ENCODE data around the gene WFIKKN1. TPM values are rescaled to one million over a fixed set of nuclear protein-coding genes. Genes with fewer than 3 reads are reported as not detected.

WFIKKN1 gene
- total and polyA plus RNA-seq, 2 donors (not counting 1 experiment from before 2014, with no cell fraction given): 0.64 to 0.84 TPM

- WGBS (ENCODE audit: insufficient coverage): 93% methylated on average over 37 of the region's 37 CpGs
- TF ChIP-seq CTCF (IDR thresholded peaks at IDR 0.05): no peak
- no peak for TF ChIP-seq EZH2 (IDR thresholded peaks at IDR 0.05; ENCODE audit: borderline replicate concordance, insufficient read depth, low read depth, low read length, poor library complexity, severe bottlenecking)
- Histone ChIP-seq H3K79me2 (ENCODE audit: control insufficient read depth, insufficient read depth, low read length) (peaks cover 3% of the 10 kb centered on the region), H2AFZ (ENCODE audit: insufficient read depth, low read depth, low read length, poor library complexity, severe bottlenecking) (no peak overlapping the region), H3K27ac (ENCODE audit: low read length in 2 of 2) (no peak overlapping the region), H3K4me1 (ENCODE audit: control insufficient read depth in 2 of 2, insufficient read depth in 2 of 2, low read length in 2 of 2) (no peaks in the 10 kb centered on the region), H3K27me3 (replicated peaks in 1 of 4; ENCODE audit: control extremely low read depth in 1 of 4, control insufficient read depth in 3 of 4, insufficient read depth in 4 of 4, low read length in 3 of 4) (no peaks in the 10 kb centered on the region), H3K9me3 (ENCODE audit: control extremely low read depth in 1 of 3, control insufficient read depth in 2 of 3, insufficient read depth in 1 of 3, low read length in 2 of 3) (no peaks in the 10 kb centered on the region), H3K9ac (ENCODE audit: low read length) (no peak overlapping the region), H3K4me3 (ENCODE audit: control extremely low read depth in 1 of 5, extremely low read depth in 1 of 5, insufficient read depth in 1 of 5, low read depth in 2 of 5, low read length in 4 of 5) (no peak overlapping the region), H4K20me1 (ENCODE audit: control insufficient read depth, insufficient read depth, low read length, poor library complexity, severe bottlenecking) (no peaks in the 10 kb centered on the region), H3K4me2 (replicated peaks; ENCODE audit: low read depth, low read length, poor library complexity, severe bottlenecking) (no peak overlapping the region), H3K36me3 (replicated peaks in 1 of 2; ENCODE audit: control extremely low read depth in 1 of 2, control insufficient read depth in 1 of 2, extremely low read depth in 1 of 2, insufficient read depth in 2 of 2, low read length in 1 of 2) (peaks cover 0 to 12% of the 10 kb centered on the region in 2 experiments)
- no peak for ATAC-seq (ENCODE audit: low read depth)
- CTCF ChIA-PET: no interaction called here
- Mint-ChIP-seq H3K4me3 (no peak overlapping the region), H3K9me3 (ENCODE audit: insufficient read depth) (no peaks in the 10 kb centered on the region), H3K27me3 (no peaks in the 10 kb centered on the region), H3K4me1 (no peaks in the 10 kb centered on the region), H3K27ac (no peak overlapping the region)
- intact Hi-C loops (cut with micrococcal nuclease): no loop called here
- DNase-seq: no peak
- POLR2A ChIA-PET: no interaction called here
Measured at GRCh38 chr16:625117-625976, 5.4 kb upstream of the WFIKKN1 start.

GRCh38 chr16:625977-626765 lies 4.6 kb upstream of the WFIKKN1 start:
- no peaks in the 10 kb centered on the region for H3K9me3 Mint-ChIP-seq (ENCODE audit: insufficient read depth)
- Histone ChIP-seq H3K27ac (ENCODE audit: low read length in 2 of 2) (no peak overlapping the region), H4K20me1 (ENCODE audit: control insufficient read depth, insufficient read depth, low read length, poor library complexity, severe bottlenecking) (no peaks in the 10 kb centered on the region), H2AFZ (ENCODE audit: insufficient read depth, low read depth, low read length, poor library complexity, severe bottlenecking) (no peak overlapping the region), H3K9ac (ENCODE audit: low read length) (no peak overlapping the region), H3K4me2 (replicated peaks; ENCODE audit: low read depth, low read length, poor library complexity, severe bottlenecking) (no peak overlapping the region), H3K79me2 (ENCODE audit: control insufficient read depth, insufficient read depth, low read length) (no peaks in the 10 kb centered on the region), H3K4me1 (ENCODE audit: control insufficient read depth in 2 of 2, insufficient read depth in 2 of 2, low read length in 2 of 2) (no peaks in the 10 kb centered on the region), H3K27me3 (replicated peaks in 1 of 4; ENCODE audit: control extremely low read depth in 1 of 4, control insufficient read depth in 3 of 4, insufficient read depth in 4 of 4, low read length in 3 of 4) (no peaks in the 10 kb centered on the region), H3K36me3 (replicated peaks in 1 of 2; ENCODE audit: control extremely low read depth in 1 of 2, control insufficient read depth in 1 of 2, extremely low read depth in 1 of 2, insufficient read depth in 2 of 2, low read length in 1 of 2) (peaks cover 0 to 12% of the 10 kb centered on the region in 2 experiments), H3K9me3 (ENCODE audit: control extremely low read depth in 1 of 3, control insufficient read depth in 2 of 3, insufficient read depth in 1 of 3, low read length in 2 of 3) (no peaks in the 10 kb centered on the region), H3K4me3 (ENCODE audit: control extremely low read depth in 1 of 5, extremely low read depth in 1 of 5, insufficient read depth in 1 of 5, low read depth in 2 of 5, low read length in 4 of 5) (no peak overlapping the region)
- WGBS (ENCODE audit: insufficient coverage): 95% methylated on average over 34 of the region's 35 CpGs
- no peaks in the 10 kb centered on the region for H3K27me3 Mint-ChIP-seq
- no peak for ATAC-seq (ENCODE audit: low read depth)
- CTCF ChIA-PET: no interaction called here
- no peak for DNase-seq
- no peak overlapping the region for H3K4me3 Mint-ChIP-seq
- POLR2A ChIA-PET: no interaction called here
- H3K4me1 Mint-ChIP-seq: no peaks in the 10 kb centered on the region
- TF ChIP-seq EZH2 (IDR thresholded peaks at IDR 0.05; ENCODE audit: borderline replicate concordance, insufficient read depth, low read depth, low read length, poor library complexity, severe bottlenecking) (no peak), CTCF (IDR thresholded peaks at IDR 0.05) (no peak)
- no peak overlapping the region for H3K27ac Mint-ChIP-seq
- intact Hi-C loops (cut with micrococcal nuclease): no loop called here

All from B cell (primary cell).